Fibroblast of skin of right quadriceps (primary cell): ENCODE data around the gene APOC1.

Experiments used
- DNase-seq: peaks from one replicate; pipeline ENCODE4 v3.0.0-alpha.2; 2013

Gene APOC1

DNA sequence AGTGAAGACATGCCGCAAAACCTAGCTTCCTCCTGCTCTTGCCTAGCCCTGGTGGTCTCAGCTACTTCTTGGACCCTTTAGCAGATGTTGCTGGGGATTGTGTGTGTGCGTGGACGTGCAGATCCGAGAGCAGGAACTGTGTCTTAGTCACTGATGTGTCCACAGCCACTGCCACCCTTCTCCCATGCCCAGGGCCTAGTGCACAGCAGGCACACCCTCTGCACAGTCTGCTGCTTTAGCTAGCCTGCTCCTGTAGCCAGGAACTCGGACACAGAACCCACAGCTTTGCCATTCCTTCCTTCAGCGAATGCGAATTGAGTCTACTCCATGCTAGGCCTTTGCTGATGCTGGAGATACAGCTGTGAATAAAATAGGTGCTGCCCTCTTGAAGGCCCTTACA, 43.1 kb downstream of the APOC1 start:
- DNase-seq: no peak

DNA sequence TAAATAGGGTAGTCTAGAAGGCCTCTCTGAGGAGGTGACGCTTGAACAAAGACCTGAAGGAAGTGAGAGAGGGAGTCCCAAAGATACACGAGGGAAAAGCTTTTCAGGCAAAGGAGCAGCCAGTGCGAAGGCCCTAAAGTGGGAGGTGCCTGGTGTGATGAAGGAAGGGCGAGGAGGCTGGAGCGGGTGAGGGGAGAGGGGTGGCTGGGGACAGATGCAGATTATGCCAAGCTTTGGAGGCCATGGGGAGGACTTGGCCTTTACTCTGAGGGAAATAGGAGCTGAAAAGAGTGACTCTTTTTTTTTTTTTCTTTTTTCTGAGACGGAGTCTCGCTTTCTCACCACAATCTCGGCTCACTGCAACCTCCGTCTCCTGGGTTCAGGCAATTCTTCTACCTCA, 43.7 kb downstream of the APOC1 start:
- no peak for DNase-seq

DNA sequence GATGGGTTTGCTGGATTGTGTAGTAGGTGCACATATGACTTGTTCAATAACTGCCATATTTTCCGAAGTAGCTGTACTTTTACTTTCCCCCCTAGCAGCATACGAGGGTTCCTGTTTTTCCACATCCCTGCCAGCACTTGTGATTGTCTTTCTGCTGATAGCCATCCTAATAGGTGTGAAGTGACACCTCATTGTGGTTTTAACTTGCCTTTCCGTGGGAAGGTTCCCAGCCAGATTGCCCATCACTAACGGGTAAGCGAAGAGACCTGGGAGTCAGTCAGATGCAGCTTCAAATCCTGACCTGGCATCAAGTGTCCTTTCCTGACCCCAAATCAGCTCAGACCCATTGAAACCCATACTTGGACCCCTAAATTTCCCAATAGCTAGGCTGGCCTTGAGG, 45.3 kb downstream of the APOC1 start:
- no peak for DNase-seq

DNA sequence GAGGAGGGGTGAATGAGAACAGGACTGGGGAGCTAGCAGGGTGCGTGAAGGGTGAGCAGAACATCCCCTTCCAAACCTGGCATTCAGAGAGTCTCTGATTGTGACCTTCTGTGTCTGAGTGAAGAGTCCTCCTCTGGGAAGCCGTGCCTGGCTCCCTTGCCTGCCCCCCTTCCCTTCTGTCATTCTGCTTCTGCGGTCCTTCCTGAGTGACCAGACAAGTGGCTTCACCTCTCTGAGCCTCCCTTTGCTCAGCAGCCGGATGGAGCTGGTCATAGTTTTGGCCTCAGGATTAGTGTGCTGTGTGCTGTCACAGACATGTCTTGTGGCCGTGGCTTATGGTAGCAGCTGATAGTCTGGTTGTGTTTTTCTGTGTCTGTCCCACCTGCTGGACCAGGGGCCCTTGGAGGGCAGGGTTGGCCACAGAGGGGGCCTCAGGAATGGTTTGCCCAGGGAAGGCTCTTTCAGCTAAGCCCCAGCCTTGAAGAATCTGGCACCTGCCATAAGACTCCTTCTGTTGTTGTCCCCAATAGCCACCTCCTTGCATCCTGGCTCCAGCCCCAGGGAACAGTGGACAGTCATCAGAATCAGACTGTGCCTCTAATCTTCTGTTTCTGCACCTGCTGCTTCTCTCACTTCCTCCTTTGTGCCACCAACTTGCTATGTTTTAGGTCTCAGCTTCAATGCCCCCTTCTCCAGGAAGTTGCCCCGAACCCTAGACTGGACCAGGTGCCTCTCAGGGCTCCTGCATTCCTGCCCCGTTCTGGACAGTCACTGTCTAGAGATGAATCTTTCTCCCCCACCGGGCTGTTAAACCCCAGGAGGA, 46.7 kb downstream of the APOC1 start:
- DNase-seq: no peak

DNA sequence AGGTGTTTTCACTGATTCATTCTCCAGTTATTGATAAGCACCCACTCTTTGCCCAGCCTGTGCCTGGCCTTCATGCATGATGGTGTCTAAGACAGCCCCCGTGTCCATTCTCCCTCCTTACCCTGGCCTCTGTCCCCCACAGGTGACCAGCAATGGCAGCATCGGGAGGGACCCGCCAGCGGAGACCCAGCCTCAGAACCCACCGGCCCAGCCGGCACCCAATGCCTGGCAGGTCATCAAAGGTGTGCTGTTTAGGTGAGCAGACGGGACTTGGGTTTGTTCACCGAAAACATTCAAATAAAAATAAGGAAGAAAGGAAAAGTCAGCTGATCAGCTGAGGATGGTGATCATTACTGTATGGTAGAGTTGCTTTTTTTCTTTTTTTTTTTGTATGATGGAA, 47.4 kb downstream of the APOC1 start:
- no peak for DNase-seq

DNA sequence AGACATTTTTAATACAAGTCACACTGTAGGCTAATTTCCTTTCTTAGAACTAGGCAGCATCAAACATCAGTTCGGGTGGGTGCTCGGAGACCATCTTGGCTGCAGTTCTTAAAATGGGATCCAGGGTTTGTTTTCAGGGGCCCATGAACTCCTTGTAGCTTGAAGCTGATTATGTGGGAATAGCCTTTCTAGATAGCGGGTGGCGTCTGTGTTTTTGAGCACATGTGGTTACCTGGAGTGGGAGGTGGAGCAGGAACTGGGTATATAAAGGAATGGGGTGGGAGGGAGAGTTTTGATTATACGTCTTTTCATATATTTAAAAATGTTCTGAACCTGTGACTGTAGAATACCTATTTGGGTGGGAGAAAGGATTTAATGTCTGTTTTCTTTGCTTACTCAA, 53.7 kb downstream of the APOC1 start:
- no peak for DNase-seq

DNA sequence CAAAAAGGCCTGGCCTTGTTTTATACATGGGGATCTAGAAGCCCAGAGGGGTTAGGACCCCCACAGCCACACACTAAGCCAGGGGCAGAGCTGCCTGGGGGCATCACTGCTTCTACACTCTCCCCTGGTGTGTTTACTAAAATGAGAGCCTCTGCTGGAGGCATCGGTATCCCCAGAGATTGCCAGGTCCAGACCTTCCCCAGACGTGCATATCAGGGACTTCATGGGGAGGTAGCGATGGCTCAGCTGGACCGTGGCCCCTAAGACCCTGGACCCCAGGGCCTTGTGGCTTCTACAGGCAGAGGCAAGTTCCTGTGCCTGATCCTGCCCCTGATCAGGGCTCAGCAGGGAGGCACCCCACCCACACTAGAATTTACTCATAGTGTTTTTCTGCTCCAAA, 54.3 kb downstream of the APOC1 start:
- no peak for DNase-seq
